ENCODE data around the gene TYRO3.

The TYRO3 gene

DNA sequence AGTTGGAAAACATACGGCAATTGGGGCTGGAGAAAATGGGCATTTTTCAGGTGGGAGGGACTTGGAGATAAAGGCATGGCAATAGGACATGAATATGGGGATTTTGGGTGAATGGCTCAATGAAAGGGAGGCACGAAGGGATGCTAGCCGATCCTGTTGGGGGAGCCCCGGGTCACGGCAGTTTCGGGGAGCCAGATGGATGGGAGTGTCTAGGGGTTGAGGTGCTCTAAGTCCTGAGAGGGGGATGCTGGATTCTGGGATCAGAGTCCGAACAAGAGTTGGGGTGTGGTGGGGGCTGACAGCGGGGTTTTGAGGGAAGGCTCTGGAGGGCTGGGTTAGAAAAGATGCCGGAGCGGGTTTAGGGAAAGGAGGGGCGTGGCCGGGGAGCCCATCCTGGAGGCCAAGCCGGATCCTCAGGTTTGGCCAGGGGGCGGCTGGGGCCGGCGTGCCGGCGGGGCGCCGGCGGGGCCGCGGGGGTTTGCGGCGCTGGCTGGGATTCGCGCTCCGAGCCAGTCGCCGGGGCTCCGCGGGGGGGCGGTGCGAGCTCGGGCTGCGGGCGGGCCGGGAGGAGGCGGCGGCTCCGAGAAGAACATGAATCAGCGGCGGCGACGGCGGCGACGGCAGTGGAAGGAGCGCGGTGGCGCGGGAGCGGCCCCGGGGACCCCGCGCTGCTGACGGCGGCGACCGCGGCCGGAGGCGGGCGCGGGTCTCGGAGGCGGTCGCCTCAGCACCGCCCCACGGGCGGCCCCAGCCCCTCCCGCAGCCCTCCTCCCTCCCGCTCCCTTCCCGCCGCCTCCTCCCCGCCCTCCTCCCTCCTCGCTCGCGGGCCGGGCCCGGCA is at the start of gene TYRO3:
TSS of gene TYRO3 (plus strand) at position 813 of the 839 bp plus-strand sequence. CDS start 46 bp downstream, outside the sequence.
- DNase-seq: peak; percentile 18

- DNase-seq: no peak
Measured at GRCh38 chr15:41510728-41511127, 48.3 kb upstream of the TYRO3 start.

DNA sequence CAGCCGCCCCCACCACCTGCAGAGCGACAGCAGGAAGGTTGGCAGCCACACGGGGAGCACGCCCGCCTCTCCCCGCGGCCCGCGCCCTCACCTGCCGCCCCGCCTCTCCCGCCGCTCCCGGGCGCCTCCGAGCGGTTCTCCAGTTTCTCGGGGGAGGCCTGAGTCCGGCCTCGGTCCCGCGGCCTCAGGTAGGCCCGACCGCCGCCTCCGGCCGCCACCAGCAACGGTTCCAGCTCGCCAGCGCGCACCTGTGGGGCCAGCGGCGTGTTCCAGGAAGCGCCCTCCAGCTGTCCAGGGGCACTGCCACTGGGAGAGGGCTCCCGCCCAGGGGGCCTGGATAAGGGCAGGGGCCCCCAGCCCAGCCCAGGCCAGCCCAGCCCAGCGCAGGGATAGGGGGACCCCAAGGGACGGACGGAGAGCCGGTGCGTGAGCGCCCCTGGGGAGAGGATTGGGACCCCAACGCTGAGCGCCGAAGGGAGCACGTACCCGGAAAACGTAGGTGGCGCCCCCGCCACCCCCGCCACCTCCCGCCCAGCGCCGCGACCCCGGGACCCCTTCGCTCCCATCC is 47.6 kb upstream of the TYRO3 start:
- no peak for DNase-seq

DNA sequence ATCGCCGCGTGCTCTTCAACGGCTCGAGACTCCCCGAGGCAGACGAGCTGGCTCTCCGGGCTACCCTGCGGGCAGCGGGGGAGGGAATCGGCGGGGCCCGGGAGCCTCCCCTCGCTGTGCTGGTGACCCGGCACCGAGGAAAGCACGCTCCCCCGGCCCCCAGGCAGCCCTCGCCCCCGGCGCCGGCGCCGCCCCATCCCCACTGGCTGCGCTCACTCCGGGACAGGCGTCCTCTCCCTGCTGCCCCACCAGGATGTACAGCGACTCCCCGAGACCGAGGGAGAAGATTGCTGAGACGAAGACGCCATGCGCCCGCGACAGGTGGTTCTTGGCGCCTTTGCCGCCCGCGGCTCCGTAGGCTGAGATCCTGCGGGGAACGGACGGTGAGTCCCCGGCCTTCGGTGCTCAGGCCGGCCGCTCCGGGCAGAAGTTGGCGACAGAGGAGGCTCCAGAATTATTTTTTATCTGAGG is 47.1 kb upstream of the TYRO3 start:
- no peak for DNase-seq

DNA sequence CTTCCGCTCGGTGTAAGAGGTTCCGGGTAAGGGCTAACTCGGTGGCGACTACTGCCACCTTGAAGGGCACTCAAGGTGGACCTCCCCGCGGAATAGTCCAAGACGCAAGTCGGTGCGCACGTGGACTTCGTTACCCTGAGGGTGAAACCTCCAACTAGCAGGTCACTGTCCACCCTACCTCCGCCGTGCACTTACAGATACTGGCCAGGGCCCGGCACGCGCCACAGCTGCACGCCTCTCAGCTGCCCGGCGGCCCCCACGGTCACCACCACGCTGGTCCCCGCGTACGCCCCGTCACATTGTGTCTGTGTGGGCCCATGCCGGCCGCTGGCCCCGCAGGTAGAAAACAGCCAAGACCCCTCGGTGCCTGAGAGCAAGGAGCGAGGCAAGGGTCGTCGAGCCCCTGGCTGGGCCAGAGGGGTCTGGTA is 46.5 kb upstream of the TYRO3 start:
- no peak for DNase-seq

- no peak for DNase-seq
Measured at GRCh38 chr15:41512940-41513505, 46.0 kb upstream of the TYRO3 start.

- DNase-seq: no peak
Measured at GRCh38 chr15:41513506-41514227, 45.3 kb upstream of the TYRO3 start, which contains the start of gene LTK. Gene LTK, minus strand, starts transcription at chr15:41513827. Its CDS starts 118 bp downstream, at chr15:41513709.

- no peak for DNase-seq
Measured at GRCh38 chr15:41517895-41518449, 41.0 kb upstream of the TYRO3 start.

GRCh38 chr15:41520636-41521035 is 38.4 kb upstream of the TYRO3 start:
- no peak for DNase-seq

DNA sequence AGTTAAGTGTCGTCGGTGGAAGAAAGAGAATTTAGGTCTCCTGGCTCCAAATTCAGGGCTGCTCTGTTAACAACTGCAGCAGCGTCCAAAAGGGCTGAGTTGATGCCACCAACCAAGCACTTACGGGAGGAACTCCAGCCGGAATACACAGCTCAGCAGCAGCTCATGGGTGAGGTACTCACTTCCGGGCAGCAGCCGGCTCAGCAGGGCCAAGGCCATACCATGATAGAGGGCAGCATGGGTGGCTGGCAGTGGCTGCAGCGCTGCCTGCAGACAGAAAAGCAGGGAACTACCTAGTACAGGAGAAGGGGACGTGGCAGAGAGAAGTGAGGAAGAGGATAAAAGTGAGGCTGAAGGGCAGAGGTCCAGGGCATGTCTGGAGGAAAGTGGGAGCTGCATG is 37.4 kb upstream of the TYRO3 start:
- no peak for DNase-seq

DNA sequence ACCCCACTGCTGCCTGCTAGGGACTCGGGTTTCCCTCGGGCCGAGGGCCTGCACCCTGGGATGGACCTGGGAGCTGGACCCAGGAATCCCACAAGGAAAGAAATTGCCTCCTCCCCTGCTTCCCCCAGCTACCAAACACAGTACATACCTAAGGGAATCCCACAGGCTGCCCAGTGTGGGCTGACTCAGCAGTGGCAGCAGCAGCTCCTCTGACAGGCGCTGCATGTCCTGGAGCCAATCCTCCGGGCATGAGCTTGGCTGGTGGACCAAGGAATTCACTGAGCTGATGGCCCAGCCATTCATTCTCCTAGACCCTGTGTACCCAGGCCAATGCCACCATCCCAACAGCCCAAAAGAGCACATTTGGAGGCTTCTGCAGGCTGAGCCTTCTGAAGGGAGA is 35.9 kb upstream of the TYRO3 start:
- DNase-seq: no peak

- no peak for DNase-seq
Measured at GRCh38 chr15:41530363-41530956, 28.6 kb upstream of the TYRO3 start.

GRCh38 chr15:41535544-41535943 is 23.5 kb upstream of the TYRO3 start:
- DNase-seq: no peak

DNA sequence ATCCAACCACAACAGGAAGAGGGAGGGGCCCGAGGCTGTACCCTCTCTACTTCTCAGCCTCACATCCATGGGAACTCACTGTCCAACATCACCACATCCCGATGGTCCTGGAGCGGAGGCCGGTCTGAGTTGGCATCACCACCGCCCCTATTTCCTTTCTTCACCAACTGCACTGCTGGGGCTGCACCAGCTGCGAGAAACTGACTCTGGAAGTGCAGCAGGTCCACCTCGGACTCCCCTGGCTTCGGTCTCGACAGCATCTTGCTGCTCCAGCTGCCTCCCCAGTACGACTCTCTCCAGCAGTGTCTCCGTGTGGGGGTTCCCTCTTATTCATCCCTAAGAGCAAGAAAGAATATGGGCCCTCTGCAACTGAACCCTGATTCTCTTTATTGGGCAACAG is 22.1 kb upstream of the TYRO3 start:
- no peak for DNase-seq

- DNase-seq: no peak
Measured at GRCh38 chr15:41543521-41543870, 15.5 kb upstream of the TYRO3 start.

DNA sequence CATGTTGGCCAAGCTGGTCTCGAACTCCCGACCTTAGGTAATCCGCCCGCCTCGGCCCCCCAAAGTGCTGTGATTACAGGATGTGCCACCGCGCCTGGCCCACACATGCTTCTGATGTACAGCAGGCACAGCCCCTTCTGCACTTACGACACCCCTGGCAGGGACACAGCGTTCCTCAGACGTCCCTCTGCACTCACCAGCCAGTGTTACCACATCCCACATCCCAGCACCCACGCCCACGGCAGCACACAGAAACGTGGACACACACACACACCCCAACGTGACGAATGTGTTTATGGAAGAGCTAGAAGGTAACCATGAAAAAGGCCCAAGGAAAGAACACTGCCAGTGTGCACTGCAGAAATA is 14.4 kb upstream of the TYRO3 start:
- no peak for DNase-seq

DNA sequence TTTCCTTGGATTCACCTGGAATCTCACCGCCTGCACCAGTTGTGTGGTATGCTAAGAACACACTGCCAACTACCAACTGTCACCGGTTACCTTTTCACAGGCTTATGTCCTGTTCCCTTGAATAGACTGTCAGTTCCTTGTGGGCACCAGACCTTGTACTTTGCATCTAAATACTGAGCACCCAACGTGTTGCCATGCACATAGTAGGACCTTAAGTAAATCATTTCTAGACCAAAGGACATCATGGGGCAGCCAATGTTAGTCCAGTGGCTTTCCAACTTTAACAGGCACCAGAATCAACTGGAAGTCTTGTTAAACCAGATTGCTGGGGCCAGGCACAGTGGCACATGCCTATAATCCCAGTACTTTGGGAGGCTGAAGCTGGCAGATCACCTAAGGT is 13.8 kb upstream of the TYRO3 start:
- DNase-seq: no peak

- no peak for DNase-seq
Measured at GRCh38 chr15:41546851-41547786, 11.9 kb upstream of the TYRO3 start.

GRCh38 chr15:41550066-41550775 is 8.8 kb upstream of the TYRO3 start:
- no peak for DNase-seq

GRCh38 chr15:41553731-41554130 is 5.3 kb upstream of the TYRO3 start:
- no peak for DNase-seq

DNA sequence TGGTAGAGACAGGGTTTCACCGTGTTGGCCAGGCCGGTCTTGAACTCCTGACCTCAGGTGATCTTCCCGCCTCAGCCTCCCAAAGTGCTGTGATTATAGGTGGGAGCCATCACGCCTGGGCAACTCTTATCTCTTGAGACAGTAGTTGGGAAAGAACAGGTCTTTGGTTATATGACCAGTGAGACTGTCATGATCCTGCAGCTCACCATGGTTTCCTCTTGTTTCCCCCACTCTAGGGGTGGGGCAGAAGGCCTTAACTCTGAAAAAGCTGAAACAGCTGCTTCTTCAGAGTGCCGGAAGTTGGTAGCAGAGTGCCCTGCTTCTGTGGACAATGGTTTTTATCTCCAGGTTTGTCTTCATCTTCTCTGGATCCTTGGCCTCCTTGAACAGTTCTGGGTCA is 4.7 kb upstream of the TYRO3 start:
- no peak for DNase-seq
